ENCODE results near the gene LILRB3. TPM values are rescaled to one million over a fixed set of nuclear protein-coding genes. Genes with fewer than 3 reads are reported as not detected.
A peak's percentile ranks its signal among the peaks of the same experiment; 100 is the strongest.
"Not testable (repeated sequence)": the region's sequence is repeated elsewhere in the genome, so short reads cannot be mapped to it uniquely, and the experiment has no call there.

LILRB3 gene
- total and polyA plus RNA-seq, 12 donors: 0.22 to 56.2 (median 10.9) TPM

DNA sequence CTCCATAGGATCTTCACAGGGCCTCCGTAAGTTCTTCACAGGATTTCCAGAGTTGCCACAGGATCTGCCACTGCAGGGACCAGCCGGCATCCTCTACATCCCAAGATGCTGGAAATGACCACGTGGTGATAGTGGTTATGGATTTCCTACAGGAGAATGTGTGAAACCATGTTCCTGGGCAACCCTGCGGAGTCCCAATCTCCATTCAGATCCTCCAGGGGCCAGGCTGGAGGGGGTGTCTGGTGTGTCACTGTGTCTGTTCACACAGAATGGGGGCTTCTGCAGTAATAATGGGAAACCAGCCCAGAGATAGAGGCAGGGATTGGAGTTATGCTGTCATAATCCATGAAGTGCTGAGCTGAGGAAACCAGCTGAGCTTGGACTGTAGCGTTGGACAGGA is 11.1 kb upstream of the LILRB3 start:
- Histone ChIP-seq H3K27me3 (no peaks in the 10 kb centered on the region), H3K27ac (no peak overlapping the region), H3K4me3 (no peak overlapping the region), H3K36me3 (replicated peaks in 1 of 2) (no peaks in the 10 kb centered on the region), H3K9me3 (replicated peaks in 1 of 3) (no peaks in the 10 kb centered on the region), H3K4me1 (replicated peaks in 1 of 2) (peaks cover 0 to 6% of the 10 kb centered on the region in 2 donors)
- 8 to 87% (median 38%) methylated on average over 4 to 5 of the region's 5 CpGs for WGBS, 4 donors
- TF ChIP-seq, protein P1, sequence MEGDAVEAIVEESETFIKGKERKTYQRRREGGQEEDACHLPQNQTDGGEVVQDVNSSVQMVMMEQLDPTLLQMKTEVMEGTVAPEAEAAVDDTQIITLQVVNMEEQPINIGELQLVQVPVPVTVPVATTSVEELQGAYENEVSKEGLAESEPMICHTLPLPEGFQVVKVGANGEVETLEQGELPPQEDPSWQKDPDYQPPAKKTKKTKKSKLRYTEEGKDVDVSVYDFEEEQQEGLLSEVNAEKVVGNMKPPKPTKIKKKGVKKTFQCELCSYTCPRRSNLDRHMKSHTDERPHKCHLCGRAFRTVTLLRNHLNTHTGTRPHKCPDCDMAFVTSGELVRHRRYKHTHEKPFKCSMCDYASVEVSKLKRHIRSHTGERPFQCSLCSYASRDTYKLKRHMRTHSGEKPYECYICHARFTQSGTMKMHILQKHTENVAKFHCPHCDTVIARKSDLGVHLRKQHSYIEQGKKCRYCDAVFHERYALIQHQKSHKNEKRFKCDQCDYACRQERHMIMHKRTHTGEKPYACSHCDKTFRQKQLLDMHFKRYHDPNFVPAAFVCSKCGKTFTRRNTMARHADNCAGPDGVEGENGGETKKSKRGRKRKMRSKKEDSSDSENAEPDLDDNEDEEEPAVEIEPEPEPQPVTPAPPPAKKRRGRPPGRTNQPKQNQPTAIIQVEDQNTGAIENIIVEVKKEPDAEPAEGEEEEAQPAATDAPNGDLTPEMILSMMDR (IDR thresholded peaks at IDR 0.05): no peak
- no peak for TF ChIP-seq POLR2A (IDR thresholded peaks at IDR 0.05)
- intact Hi-C loops (cut with DNase I): loop anchor here in 1 of 2 donors (5.0 kb wide), 1 partner anchor 67 kb away; no protein-coding TSS in a partner anchor
- peak in 2 of 7 donors; percentile 14 to 18 for DNase-seq

DNA sequence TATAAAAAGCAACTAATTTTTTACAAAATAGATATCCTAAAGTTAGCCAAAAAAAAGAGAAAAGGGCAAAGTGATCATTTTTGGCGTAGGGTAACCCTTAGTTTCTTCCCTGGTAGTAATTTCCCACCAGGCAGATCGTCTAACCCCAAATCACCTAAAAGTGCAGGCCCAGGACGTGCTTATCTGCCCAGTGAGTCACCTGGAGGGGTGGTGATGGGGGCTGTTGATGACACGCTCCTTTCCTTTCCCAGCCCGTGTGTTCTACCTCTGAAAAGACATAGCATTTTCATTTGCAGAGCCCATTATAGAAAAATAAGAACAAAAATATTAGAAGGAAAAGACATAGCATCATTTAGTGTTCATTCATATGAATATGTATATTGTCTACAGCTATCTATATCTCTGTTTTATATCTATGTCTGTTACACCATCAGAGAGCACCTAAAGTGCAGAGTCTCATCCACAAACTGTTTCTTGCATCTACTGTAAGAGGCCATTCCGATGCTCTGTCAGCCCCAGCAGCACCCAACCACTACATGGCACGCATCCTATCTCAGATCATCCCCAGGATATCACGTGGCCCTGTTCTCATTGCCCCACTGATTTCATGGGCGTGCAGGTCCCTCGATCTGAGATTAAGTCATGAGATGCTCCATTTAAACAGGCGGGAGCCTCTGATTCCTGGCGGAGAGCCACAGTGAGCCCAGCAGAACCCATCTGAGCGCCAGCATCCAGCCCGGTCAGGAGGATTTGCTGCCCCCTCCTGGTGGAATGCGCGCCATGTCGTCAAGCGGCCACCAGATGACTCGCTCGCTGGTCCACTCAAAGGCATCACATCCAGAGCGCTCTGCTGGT is 8.5 kb upstream of the LILRB3 start:
- peaks cover 0 to 6% of the 10 kb centered on the region in 2 donors for H3K4me1 ChIP-seq (replicated peaks in 1 of 2)
- intact Hi-C loops (cut with DNase I): loop anchor here (2.0 to 5.0 kb wide), 2 partner anchors 63 to 64 kb away; no protein-coding TSS in a partner anchor
- no peak overlapping the region for H3K27ac ChIP-seq
- H3K27me3 ChIP-seq: no peaks in the 10 kb centered on the region
- H3K4me3 ChIP-seq: no peak overlapping the region
- 18 to 28% (median 21%) methylated on average over 11 to 21 of the region's 21 CpGs for WGBS, 4 donors
- TF ChIP-seq, protein P1 (IDR thresholded peaks at IDR 0.05): peak; percentile 84 to 94 (median 90)
- no peak for TF ChIP-seq POLR2A (IDR thresholded peaks at IDR 0.05)
- DNase-seq: peak; percentile 86 to 95 (median 91)
- H3K9me3 ChIP-seq (replicated peaks in 1 of 3): no peaks in the 10 kb centered on the region
- H3K36me3 ChIP-seq (replicated peaks in 1 of 2): no peaks in the 10 kb centered on the region

DNA sequence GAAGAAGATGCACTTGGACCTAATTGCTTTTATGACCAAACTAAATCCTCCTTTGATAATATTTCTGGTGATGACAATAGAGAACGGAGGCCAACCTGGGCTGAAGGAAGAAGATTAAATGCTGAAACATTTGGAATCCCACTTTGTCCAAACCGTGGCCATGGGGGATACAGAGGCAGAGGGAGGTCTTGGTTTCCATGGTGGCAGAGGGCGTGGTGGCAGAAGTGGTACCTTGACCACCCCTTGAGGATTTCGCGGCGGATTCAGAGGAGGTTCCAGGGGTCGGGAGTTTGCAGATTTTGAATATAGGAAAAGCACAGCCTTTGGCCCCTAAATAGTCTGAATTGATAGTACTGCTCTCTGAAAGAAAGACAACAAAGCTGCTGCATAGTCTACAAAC is 7.2 kb upstream of the LILRB3 start:
- WGBS, 4 donors: 80 to 85% (median 83%) methylated on average over 7 of the region's 7 CpGs
- Histone ChIP-seq H3K36me3 (replicated peaks in 1 of 2) (no peaks in the 10 kb centered on the region), H3K4me3 (no peak overlapping the region), H3K27me3 (no peaks in the 10 kb centered on the region), H3K27ac (no peak overlapping the region), H3K4me1 (replicated peaks in 1 of 2) (peaks cover 0 to 6% of the 10 kb centered on the region in 2 donors), H3K9me3 (replicated peaks in 1 of 3) (no peaks in the 10 kb centered on the region)
- TF ChIP-seq POLR2A (IDR thresholded peaks at IDR 0.05): no peak
- TF ChIP-seq, protein P1 (IDR thresholded peaks at IDR 0.05): no peak
- peak in 2 of 7 donors; percentile 13 to 25 for DNase-seq
- intact Hi-C loops (cut with DNase I): loop anchor here (2.0 to 5.0 kb wide), 2 partner anchors 61 to 63 kb away; no protein-coding TSS in a partner anchor

DNA sequence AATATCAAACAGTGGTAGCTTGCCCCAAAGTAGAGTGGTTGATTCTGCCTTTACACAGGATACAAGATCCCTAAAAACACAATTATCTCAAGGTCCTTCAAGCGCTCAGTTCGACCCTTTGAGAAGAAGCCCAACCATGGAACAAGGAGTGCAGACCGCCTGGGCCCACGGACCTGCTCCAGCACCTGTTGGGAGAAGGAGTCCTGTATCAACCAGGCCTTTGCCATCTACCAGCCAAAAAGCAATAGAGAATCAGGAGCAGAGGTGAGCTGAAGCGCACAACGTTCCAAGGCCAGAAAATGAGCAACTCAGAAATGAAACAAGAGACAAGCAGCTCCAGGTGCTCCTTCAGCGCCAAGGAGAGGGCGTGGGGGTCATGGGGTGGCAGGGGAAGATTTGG is 6.3 kb upstream of the LILRB3 start:
- no peaks in the 10 kb centered on the region for H3K27me3 ChIP-seq
- peaks cover 0 to 6% of the 10 kb centered on the region in 2 donors for H3K4me1 ChIP-seq (replicated peaks in 1 of 2)
- no peaks in the 10 kb centered on the region for H3K9me3 ChIP-seq (replicated peaks in 1 of 3)
- TF ChIP-seq POLR2A (IDR thresholded peaks at IDR 0.05): no peak
- H3K4me3 ChIP-seq: no peak overlapping the region
- H3K27ac ChIP-seq: no peak overlapping the region
- WGBS, 4 donors: 82 to 87% (median 86%) methylated on average over 8 of the region's 8 CpGs
- H3K36me3 ChIP-seq (replicated peaks in 1 of 2): no peaks in the 10 kb centered on the region
- DNase-seq: peak in 2 of 7 donors; percentile 13 to 24
- intact Hi-C loops (cut with DNase I): no loop called here

DNA sequence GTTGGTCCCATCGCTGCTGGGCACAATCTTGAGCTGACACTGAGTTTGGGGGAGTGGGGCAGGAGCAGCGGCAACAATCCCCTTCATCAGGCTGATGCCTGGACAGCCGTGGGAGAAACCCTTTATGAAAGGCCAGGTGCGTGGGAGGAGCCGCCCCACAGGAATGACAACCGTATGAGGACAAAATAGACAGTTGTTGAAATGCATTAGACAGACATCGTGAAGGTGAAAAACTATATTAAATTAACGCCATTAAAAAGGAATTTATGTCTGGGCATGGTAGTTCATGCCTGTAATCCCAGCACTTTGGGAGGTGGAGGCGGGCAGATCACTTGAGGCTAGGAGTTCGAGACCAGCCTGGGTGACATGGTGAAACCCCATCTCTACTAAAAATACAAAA is 1.8 kb upstream of the LILRB3 start:
- peak in 3 of 7 donors; percentile 2 to 13 (median 3) for DNase-seq
- intact Hi-C loops (cut with DNase I): not testable (repeated sequence)

DNA sequence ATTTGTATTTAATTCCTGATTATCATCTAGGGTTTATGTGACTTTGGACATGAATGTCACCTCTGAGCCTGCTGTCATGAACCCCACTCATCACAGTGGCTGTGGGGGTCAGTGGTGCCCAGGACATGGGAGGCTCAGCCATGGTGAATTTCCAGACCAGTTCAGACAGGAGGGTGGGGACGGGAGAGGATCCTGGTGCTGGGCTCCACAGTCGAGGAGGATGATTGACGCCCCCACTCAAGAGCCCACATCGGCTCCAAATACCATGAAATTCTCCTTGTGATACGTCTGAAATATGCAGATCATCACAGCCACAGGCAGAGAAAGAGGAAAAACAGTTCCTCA is 1.1 kb upstream of the LILRB3 start:
- DNase-seq: peak in 2 of 7 donors; percentile 4 to 35
- intact Hi-C loops (cut with DNase I): loop anchor here in 1 of 2 donors (2.0 kb wide), 1 partner anchor 21 kb away; no protein-coding TSS in a partner anchor
- not testable (repeated sequence) for H3K4me3 ChIP-seq; H3K27ac ChIP-seq; H3K9me3 ChIP-seq (replicated peaks in 1 of 3); H3K36me3 ChIP-seq (replicated peaks in 1 of 2); H3K27me3 ChIP-seq; H3K4me1 ChIP-seq (replicated peaks in 1 of 2)
- WGBS, 4 donors: 38 to 49% (median 47%) methylated on average over 5 of the region's 5 CpGs

More for the DNA sequence above, 1.8 kb upstream of the LILRB3 start:
- not testable (repeated sequence) for H3K4me3 ChIP-seq; H3K27ac ChIP-seq; H3K27me3 ChIP-seq; H3K4me1 ChIP-seq (replicated peaks in 1 of 2); H3K36me3 ChIP-seq (replicated peaks in 1 of 2); H3K9me3 ChIP-seq (replicated peaks in 1 of 3)
- WGBS, 4 donors: 69 to 78% (median 74%) methylated on average over 9 to 10 of the region's 10 CpGs

DNA sequence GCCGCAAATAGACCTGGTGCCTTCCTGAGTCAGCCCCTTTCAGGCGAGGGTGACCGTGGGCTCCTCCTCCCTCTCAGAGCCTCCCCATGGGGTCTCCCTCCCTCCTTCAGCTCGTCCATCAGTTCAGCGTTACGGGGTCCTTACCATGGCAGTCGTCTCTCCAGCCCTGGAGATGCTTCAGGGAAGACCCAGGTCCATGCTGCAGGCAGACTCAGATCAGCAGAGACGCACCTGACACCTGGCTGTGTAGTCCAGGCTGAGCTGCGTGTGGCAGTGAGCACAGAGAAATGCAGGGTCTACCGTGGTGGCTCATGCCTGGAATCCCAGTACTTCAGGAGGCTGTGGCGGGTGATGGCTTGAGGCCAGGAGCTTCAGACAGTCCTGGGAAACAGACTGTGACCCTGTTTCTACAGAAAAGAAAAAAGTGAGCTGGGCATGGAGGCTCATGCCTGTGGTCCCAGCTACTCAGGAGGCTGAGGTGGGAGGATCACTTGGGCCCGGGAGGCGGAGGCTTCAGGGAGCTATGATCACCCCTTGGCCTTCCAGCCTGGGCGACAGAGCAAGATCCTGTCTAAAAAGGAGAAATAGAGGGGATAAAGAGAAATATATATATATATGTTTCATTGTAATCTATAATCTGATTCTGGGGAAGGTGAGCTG is 600 bp upstream of the LILRB3 start:
- peak overlapping the region in 1 of 5 donors; percentile 40 for H3K27ac ChIP-seq
- peak in 1 of 7 donors; percentile 48 for DNase-seq
- intact Hi-C loops (cut with DNase I): loop anchor here in 1 of 2 donors (2.0 kb wide), 1 partner anchor 21 kb away; no protein-coding TSS in a partner anchor
- WGBS, 4 donors: 35 to 45% (median 43%) methylated on average over 14 of the region's 14 CpGs
- not testable (repeated sequence) for H3K36me3 ChIP-seq (replicated peaks in 1 of 2); H3K4me1 ChIP-seq (replicated peaks in 1 of 2); H3K27me3 ChIP-seq; H3K9me3 ChIP-seq (replicated peaks in 1 of 3); H3K4me3 ChIP-seq

Measured in adrenal gland (tissue), 12 donors.